ENCODE measurements around the gene PDP2.

The PDP2 gene

DNA sequence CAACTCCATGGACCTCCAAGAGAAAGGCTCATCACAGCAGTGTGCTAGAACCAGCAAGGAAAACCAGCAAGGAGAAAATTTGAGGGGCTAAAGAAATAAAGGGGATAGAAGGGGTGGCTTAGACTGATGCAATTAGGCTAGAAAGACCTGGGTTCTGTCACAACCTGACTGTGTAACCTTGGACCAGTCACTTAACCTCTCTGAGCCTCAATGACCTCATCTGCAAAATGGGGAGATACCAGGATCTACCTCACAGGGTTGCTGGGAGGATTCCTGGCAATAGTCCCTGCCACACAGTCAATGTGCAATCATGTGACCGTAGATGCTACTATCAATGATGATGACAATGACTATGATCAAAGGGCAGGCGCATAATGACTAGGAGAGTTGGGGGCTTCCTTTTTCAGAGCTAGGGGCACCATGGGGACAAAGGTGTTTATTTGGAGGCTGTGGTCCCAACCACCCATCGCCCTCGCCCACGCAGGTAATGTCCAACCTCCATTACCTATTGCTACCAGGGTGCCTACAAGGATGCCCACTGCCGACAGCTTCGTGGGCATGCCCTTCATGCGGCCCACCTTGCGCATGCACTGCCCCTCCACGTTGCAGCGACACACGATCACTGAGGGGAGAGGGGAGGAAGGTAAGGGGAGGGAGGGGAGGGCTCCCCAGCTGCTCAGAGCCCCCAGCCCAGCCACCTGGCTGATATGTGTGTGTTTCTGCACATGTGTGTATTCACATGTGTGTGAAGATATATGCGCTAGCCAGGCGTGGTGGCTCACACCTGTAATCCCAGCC is 28.6 kb downstream of the PDP2 start:
- no peak overlapping the region for H3K4me3 ChIP-seq (ENCODE audit: low read length)
- no peaks in the 10 kb centered on the region; the same call in 1 of the 2 replicates for H3K27me3 ChIP-seq (ENCODE audit: low read depth, low read length)
- no peak overlapping the region for H3K9ac ChIP-seq (ENCODE audit: low read length)
- H3K4me2 ChIP-seq (ENCODE audit: low read length) = no peak overlapping the region
- no peak for TF ChIP-seq EZH2phosphoT487 (IDR thresholded peaks at IDR 0.05; ENCODE audit: low read depth)
- TF ChIP-seq, protein P1, sequence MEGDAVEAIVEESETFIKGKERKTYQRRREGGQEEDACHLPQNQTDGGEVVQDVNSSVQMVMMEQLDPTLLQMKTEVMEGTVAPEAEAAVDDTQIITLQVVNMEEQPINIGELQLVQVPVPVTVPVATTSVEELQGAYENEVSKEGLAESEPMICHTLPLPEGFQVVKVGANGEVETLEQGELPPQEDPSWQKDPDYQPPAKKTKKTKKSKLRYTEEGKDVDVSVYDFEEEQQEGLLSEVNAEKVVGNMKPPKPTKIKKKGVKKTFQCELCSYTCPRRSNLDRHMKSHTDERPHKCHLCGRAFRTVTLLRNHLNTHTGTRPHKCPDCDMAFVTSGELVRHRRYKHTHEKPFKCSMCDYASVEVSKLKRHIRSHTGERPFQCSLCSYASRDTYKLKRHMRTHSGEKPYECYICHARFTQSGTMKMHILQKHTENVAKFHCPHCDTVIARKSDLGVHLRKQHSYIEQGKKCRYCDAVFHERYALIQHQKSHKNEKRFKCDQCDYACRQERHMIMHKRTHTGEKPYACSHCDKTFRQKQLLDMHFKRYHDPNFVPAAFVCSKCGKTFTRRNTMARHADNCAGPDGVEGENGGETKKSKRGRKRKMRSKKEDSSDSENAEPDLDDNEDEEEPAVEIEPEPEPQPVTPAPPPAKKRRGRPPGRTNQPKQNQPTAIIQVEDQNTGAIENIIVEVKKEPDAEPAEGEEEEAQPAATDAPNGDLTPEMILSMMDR (IDR thresholded peaks at IDR 0.05; ENCODE audit: low read depth, low read length) = no peak
- no peaks in the 10 kb centered on the region for H3K9me3 ChIP-seq (ENCODE audit: insufficient read depth, low read length)
- no peaks in the 10 kb centered on the region for H4K20me1 ChIP-seq (ENCODE audit: insufficient read depth, low read length)
- no peaks in the 10 kb centered on the region for H3K36me3 ChIP-seq (replicated peaks; ENCODE audit: low read depth, low read length)
- no peak overlapping the region for H2AFZ ChIP-seq (ENCODE audit: low read depth, low read length)
- H3K4me1 ChIP-seq (ENCODE audit: low read length) = no peaks in the 10 kb centered on the region
- H3K79me2 ChIP-seq (ENCODE audit: low read length) = no peaks in the 10 kb centered on the region
- H3K27ac ChIP-seq (ENCODE audit: low read length) = no peak overlapping the region

DNA sequence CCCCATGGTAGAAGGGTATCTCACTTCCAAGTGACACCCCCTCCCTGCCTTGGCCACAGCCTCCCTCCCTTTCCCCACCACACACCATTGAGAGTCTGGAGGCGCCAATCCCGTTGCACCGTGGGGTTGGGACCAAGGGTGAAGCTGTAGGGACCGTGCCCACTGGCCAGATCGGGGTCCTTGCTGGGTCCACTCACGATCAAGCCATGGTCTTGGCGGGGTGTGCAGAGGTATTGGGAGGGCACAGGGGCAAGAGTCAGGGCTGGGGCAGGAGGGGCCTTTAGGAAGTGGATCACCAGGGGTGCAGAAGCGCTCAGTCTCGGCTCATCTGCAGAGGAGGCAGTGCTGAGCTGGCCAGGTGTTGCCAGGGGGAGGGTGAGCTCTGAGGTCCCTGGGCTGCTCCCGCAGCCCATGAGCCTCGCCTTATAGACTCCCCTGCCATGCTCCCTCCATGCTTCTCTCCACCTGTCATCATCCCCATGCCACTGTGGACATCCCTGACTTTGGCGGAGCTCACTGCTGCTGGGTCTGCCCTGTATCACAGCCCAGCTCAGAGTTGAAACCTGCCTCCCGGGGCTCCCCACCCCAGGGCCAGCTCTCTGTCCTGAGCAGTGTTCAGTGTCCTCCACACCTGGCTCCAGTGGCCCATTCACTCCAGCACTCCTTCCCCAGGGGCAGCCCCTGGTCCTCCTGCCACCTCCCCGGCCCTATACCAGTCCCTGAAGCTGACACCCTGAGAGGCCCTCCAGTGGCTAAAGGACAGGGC is 30.0 kb downstream of the PDP2 start:
- no peaks in the 10 kb centered on the region for H4K20me1 ChIP-seq (ENCODE audit: insufficient read depth, low read length)
- no peak overlapping the region for H3K4me3 ChIP-seq (ENCODE audit: low read length)
- no peak overlapping the region for H3K4me2 ChIP-seq (ENCODE audit: low read length)
- H3K27ac ChIP-seq (ENCODE audit: low read length) = no peak overlapping the region
- no peak overlapping the region for H3K9ac ChIP-seq (ENCODE audit: low read length)
- H3K27me3 ChIP-seq (ENCODE audit: low read depth, low read length) = no peaks in the 10 kb centered on the region; the same call in 1 of the 2 replicates
- no peaks in the 10 kb centered on the region for H3K79me2 ChIP-seq (ENCODE audit: low read length)
- no peaks in the 10 kb centered on the region for H3K9me3 ChIP-seq (ENCODE audit: insufficient read depth, low read length)
- no peaks in the 10 kb centered on the region for H3K36me3 ChIP-seq (replicated peaks; ENCODE audit: low read depth, low read length)
- no peak overlapping the region for H2AFZ ChIP-seq (ENCODE audit: low read depth, low read length)
- TF ChIP-seq, protein P1 (IDR thresholded peaks at IDR 0.05; ENCODE audit: low read depth, low read length) = no peak
- no peak for TF ChIP-seq EZH2phosphoT487 (IDR thresholded peaks at IDR 0.05; ENCODE audit: low read depth)
- no peaks in the 10 kb centered on the region for H3K4me1 ChIP-seq (ENCODE audit: low read length)

DNA sequence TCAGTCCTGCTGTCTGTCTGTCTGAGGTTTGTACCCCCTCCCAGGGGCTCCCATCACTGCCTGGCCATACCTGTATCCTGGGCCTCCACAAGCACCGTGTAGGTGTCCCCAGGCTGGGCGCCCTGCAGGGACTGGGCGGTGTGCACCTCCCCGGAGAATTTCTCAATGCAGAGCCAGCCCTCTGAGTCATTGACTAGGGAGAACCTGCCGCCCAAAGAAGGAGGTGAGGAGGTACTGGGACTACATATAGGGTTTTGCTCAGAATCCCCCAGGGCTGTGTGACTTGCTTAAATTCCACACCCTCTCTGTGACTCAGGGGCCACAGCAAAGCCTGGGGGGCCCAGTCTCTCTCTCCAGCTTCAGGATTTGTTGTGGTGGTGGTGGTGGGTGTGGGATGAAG is 30.8 kb downstream of the PDP2 start:
- Histone ChIP-seq H3K4me2 (ENCODE audit: low read length) (no peak overlapping the region), H3K4me3 (ENCODE audit: low read length) (no peak overlapping the region), H3K4me1 (ENCODE audit: low read length) (no peaks in the 10 kb centered on the region), H3K27ac (ENCODE audit: low read length) (no peak overlapping the region), H2AFZ (ENCODE audit: low read depth, low read length) (no peak overlapping the region), H3K79me2 (ENCODE audit: low read length) (no peaks in the 10 kb centered on the region), H3K9ac (ENCODE audit: low read length) (no peak overlapping the region), H3K27me3 (ENCODE audit: low read depth, low read length) (peaks cover 3% of the 10 kb centered on the region; the same call in 1 of the 2 replicates), H3K36me3 (replicated peaks; ENCODE audit: low read depth, low read length) (no peaks in the 10 kb centered on the region), H3K9me3 (ENCODE audit: insufficient read depth, low read length) (no peaks in the 10 kb centered on the region), H4K20me1 (ENCODE audit: insufficient read depth, low read length) (no peaks in the 10 kb centered on the region)
- TF ChIP-seq, protein P1 (IDR thresholded peaks at IDR 0.05; ENCODE audit: low read depth, low read length) = no peak
- no peak for TF ChIP-seq EZH2phosphoT487 (IDR thresholded peaks at IDR 0.05; ENCODE audit: low read depth)

DNA sequence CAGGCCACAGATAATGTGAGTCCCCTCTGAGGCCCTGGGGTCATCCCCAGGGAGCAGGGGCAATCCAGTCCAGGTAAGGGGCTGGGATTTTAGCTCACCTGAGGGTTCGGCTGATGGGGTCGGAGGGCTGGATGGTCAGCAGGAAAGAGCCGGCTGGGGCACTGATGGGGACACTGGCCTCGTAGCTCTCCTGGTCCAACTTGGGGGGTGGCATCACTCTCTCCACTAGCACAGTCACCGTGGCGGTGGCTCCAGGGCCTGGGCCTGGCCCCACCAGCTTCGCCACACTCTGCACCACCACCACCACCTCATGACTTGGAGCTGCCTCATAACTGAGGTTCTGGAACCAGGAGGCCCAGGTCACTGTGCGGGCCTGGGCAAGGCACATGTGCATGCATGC is 31.5 kb downstream of the PDP2 start:
- Histone ChIP-seq H2AFZ (ENCODE audit: low read depth, low read length) (no peak overlapping the region), H3K79me2 (ENCODE audit: low read length) (no peaks in the 10 kb centered on the region)

More for the DNA sequence above, 31.5 kb downstream of the PDP2 start:
- H3K4me1 ChIP-seq (ENCODE audit: low read length) = no peaks in the 10 kb centered on the region
- no peak for TF ChIP-seq EZH2phosphoT487 (IDR thresholded peaks at IDR 0.05; ENCODE audit: low read depth)
- TF ChIP-seq, protein P1 (IDR thresholded peaks at IDR 0.05; ENCODE audit: low read depth, low read length) = no peak
- H3K4me2 ChIP-seq (ENCODE audit: low read length) = no peak overlapping the region
- no peaks in the 10 kb centered on the region for H3K36me3 ChIP-seq (replicated peaks; ENCODE audit: low read depth, low read length)
- no peak overlapping the region for H3K4me3 ChIP-seq (ENCODE audit: low read length)
- no peaks in the 10 kb centered on the region for H4K20me1 ChIP-seq (ENCODE audit: insufficient read depth, low read length)
- peaks cover 8% of the 10 kb centered on the region; the same call in 1 of the 2 replicates for H3K27me3 ChIP-seq (ENCODE audit: low read depth, low read length)
- no peak overlapping the region for H3K9ac ChIP-seq (ENCODE audit: low read length)
- H3K27ac ChIP-seq (ENCODE audit: low read length) = no peak overlapping the region
- H3K9me3 ChIP-seq (ENCODE audit: insufficient read depth, low read length) = no peaks in the 10 kb centered on the region
